OCI-LY1 (cell line): ENCODE measurements around the gene MAP4.

Experiments used
- CTCF ChIP-seq: fragments of 200-600 bp; sonication (generic), shearing (Covaris generic); IDR thresholded peaks from 2 replicates; pipeline ENCODE4 v1.5.1; 2017; ENCODE audit warnings: mild to moderate bottlenecking, antibody characterized with exemption, low read length, moderate library complexity, mixed read lengths
- EZH2 ChIP-seq: fragments of 200-600 bp; sonication (generic), shearing (Covaris generic); IDR thresholded peaks from 2 replicates; pipeline ENCODE4 v1.8.0; 2017; ENCODE audit warnings: borderline replicate concordance, mixed run types, mild to moderate bottlenecking, antibody characterized with exemption, low read length, moderate library complexity, mixed read lengths

- TF ChIP-seq EZH2 (no peak), CTCF (no peak)
Observed at GRCh38 chr3:47971081-47971480, 45.1 kb downstream of the MAP4 start.
